H1 (cell line): ENCODE data around the gene ZSCAN1. TPM values are rescaled to one million over a fixed set of nuclear protein-coding genes. Genes with fewer than 3 reads are reported as not detected.

Experiments
- CTCF ChIA-PET: fragments of 300-600 bp; sonication (Branson Sonifier 250); formaldehyde crosslinking; loops from one replicate; lab custom pipeline; 2021; ENCODE audit not compliant: partially characterized antibody; lab: Charles Lee
- POLR2A ChIA-PET: fragments of 300-600 bp; sonication (Branson Sonifier 250); formaldehyde crosslinking; loops from one replicate; lab custom pipeline; 2021; ENCODE audit warnings: inconsistent platforms; ENCODE audit not compliant: partially characterized antibody; lab: Charles Lee
- DNase-seq, 2 experiments: peaks; one replicate each; pipeline versions ENCODE4 v3.0.0 to v3.0.0-alpha.2; 2010 to 2022; ENCODE audit warnings: low spot score in 2 of 2, low read depth in 1 of 2, mixed read lengths in 1 of 2
- FAIRE-seq: peaks from 2 replicates; lab custom pipeline; 2011; peaks lifted over from hg19 to GRCh38; lab: Jason Lieb, UNC
- H2AFZ ChIP-seq: 2 replicates; pipeline ENCODE4 v1.8.1; 2012; ENCODE audit warnings: low read length, inconsistent platforms
- H2AK5ac ChIP-seq: 2 replicates; pipeline ENCODE4 v1.6.1; 2013; ENCODE audit warnings: low read depth, low read length
- H2BK120ac ChIP-seq: replicated peaks from 2 replicates; pipeline ENCODE3; 2013; ENCODE audit warnings: low read depth, low read length, inconsistent platforms
- H2BK12ac ChIP-seq: 2 replicates; pipeline ENCODE4 v1.6.1; 2013; ENCODE audit warnings: low read depth, low read length
- H2BK15ac ChIP-seq: 2 replicates; pipeline ENCODE4 v1.6.1; 2013; ENCODE audit warnings: low read length
- H2BK20ac ChIP-seq: 2 replicates; pipeline ENCODE4 v1.6.1; 2013; ENCODE audit warnings: low read length
- H2BK5ac ChIP-seq: 2 replicates; pipeline ENCODE4 v1.6.1; 2013; ENCODE audit warnings: low read depth, low read length
- H3K14ac ChIP-seq: 2 replicates; pipeline ENCODE4 v1.6.1; 2013; ENCODE audit warnings: inconsistent platforms; ENCODE audit not compliant: insufficient read length
- H3K18ac ChIP-seq: 2 replicates; pipeline ENCODE4 v1.6.1; 2013; ENCODE audit warnings: low read length; ENCODE audit errors: extremely low read depth
- H3K23ac ChIP-seq: 2 replicates; pipeline ENCODE4 v1.6.1; 2013; ENCODE audit warnings: inconsistent platforms; ENCODE audit not compliant: insufficient read length
- H3K23me2 ChIP-seq: 2 replicates; pipeline ENCODE4 v1.6.1; 2013; ENCODE audit warnings: low read depth, low read length
- H3K27ac ChIP-seq: 2 replicates; pipeline ENCODE4 v1.6.1; 2011; ENCODE audit warnings: low read depth, low read length, inconsistent platforms
- H3K27me3 ChIP-seq, 4 experiments: replicated peaks in 1 of 4; 1 replicate in 1 of 4; 2 replicates in 3 of 4; pipeline versions ENCODE4 v1.6.1 to v1.8.1; 2011 to 2013; ENCODE audit warnings: low read length in 3 of 4, mild to moderate bottlenecking in 3 of 4, inconsistent platforms in 2 of 4, mixed read lengths in 2 of 4, moderate library complexity in 1 of 4; ENCODE audit not compliant: control insufficient read depth in 3 of 4, insufficient read depth in 3 of 4; ENCODE audit errors: extremely low read depth in 1 of 4
- H3K36me3 ChIP-seq, 4 experiments: 2 replicates each; pipeline versions ENCODE4 v1.6.1 to v1.8.1; 2011 to 2013; ENCODE audit warnings: mild to moderate bottlenecking in 4 of 4, low read length in 3 of 4, moderate library complexity in 2 of 4, control low read depth in 1 of 4, inconsistent platforms in 1 of 4; ENCODE audit not compliant: insufficient read depth in 4 of 4, control insufficient read depth in 2 of 4
- H3K4ac ChIP-seq: replicated peaks from 2 replicates; pipeline ENCODE3; 2013; ENCODE audit warnings: low read length, low read depth, mixed read lengths, inconsistent platforms; ENCODE audit not compliant: insufficient read length
- H3K4me1 ChIP-seq, 4 experiments: replicated peaks in 1 of 4; 1 replicate in 1 of 4; 2 replicates in 3 of 4; pipeline versions ENCODE4 v1.6.1 to v1.8.1; 2011 to 2013; ENCODE audit warnings: low read length in 3 of 4, inconsistent platforms in 2 of 4, mixed read lengths in 1 of 4; ENCODE audit not compliant: insufficient read depth in 4 of 4, control insufficient read depth in 3 of 4
- H3K4me2 ChIP-seq, 2 experiments: 2 replicates each; pipeline versions ENCODE4 v1.6.1 to v1.8.1; 2011 to 2013; ENCODE audit warnings: low read depth in 2 of 2, low read length in 2 of 2, control low read depth in 1 of 2, inconsistent platforms in 1 of 2, mild to moderate bottlenecking in 1 of 2; ENCODE audit not compliant: insufficient read depth in 1 of 2
- H3K4me3 ChIP-seq, 4 experiments: fragments of 200-600, 300-600 bp in 1 of 4; sonication (generic), shearing (Covaris generic), sonication (Bioruptor Twin) in 1 of 4; 2 replicates each; pipeline versions ENCODE4 v1.5.1 to v1.8.1; 2011 to 2016; ENCODE audit warnings: low read length in 4 of 4, low read depth in 3 of 4, control low read depth in 2 of 4, inconsistent platforms in 2 of 4, mild to moderate bottlenecking in 2 of 4, mixed read lengths in 1 of 4, moderate library complexity in 1 of 4; ENCODE audit not compliant: insufficient read depth in 2 of 4; ENCODE audit errors: extremely low read depth in 1 of 4
- H3K56ac ChIP-seq: replicated peaks from 2 replicates; pipeline ENCODE3; 2013; ENCODE audit warnings: low read depth, mild to moderate bottlenecking, mixed read lengths, low read length, inconsistent platforms; ENCODE audit not compliant: insufficient read length
- H3K79me1 ChIP-seq: 2 replicates; pipeline ENCODE4 v1.6.1; 2013; ENCODE audit warnings: low read depth, low read length, control low read depth
- H3K79me2 ChIP-seq, 2 experiments: 2 replicates each; pipeline versions ENCODE4 v1.6.1 to v1.8.1; 2012 to 2013; ENCODE audit warnings: low read length in 2 of 2, mild to moderate bottlenecking in 2 of 2, inconsistent platforms in 1 of 2; ENCODE audit not compliant: insufficient read depth in 2 of 2, control insufficient read depth in 1 of 2
- H3K9ac ChIP-seq, 4 experiments: replicated peaks in 1 of 4; 1 replicate in 1 of 4; 2 replicates in 3 of 4; pipeline versions ENCODE4 v1.6.1 to v1.8.1; 2011 to 2013; ENCODE audit warnings: low read depth in 3 of 4, low read length in 3 of 4, control low read depth in 2 of 4, mild to moderate bottlenecking in 2 of 4, moderate library complexity in 2 of 4, inconsistent platforms in 1 of 4; ENCODE audit errors: extremely low read depth in 1 of 4
- H3K9me3 ChIP-seq, 2 experiments: 2 replicates each; pipeline versions ENCODE4 v1.6.1 to v1.8.1; 2012 to 2013; ENCODE audit warnings: mild to moderate bottlenecking in 2 of 2, moderate library complexity in 2 of 2, control low read depth in 1 of 2, inconsistent platforms in 1 of 2, low read depth in 1 of 2, low read length in 1 of 2, mixed read lengths in 1 of 2; ENCODE audit not compliant: insufficient read depth in 2 of 2
- H4K20me1 ChIP-seq, 2 experiments: replicated peaks in 1 of 2; 2 replicates each; pipeline versions ENCODE3 to v1.8.1; 2011 to 2013; ENCODE audit warnings: inconsistent platforms in 2 of 2, low read length in 2 of 2, mild to moderate bottlenecking in 1 of 2; ENCODE audit not compliant: insufficient read depth in 2 of 2, control insufficient read depth in 1 of 2
- H4K5ac ChIP-seq: 2 replicates; pipeline ENCODE4 v1.6.1; 2013; ENCODE audit warnings: low read length, low read depth, mixed read lengths, inconsistent platforms; ENCODE audit not compliant: insufficient read length
- H4K8ac ChIP-seq: 2 replicates; pipeline ENCODE4 v1.8.0; 2013; ENCODE audit warnings: mild to moderate bottlenecking, moderate library complexity, low read length, inconsistent platforms; ENCODE audit not compliant: insufficient read depth; ENCODE audit errors: extremely low read depth
- H4K91ac ChIP-seq: replicated peaks from 2 replicates; pipeline ENCODE3; 2013; ENCODE audit warnings: low read length, mixed read lengths, inconsistent platforms; ENCODE audit not compliant: insufficient read length
- BACH1 ChIP-seq: IDR thresholded peaks from 2 replicates; pipeline ENCODE4 v1.6.1; 2012; ENCODE audit warnings: low read length, improper control_type of control experiment
- CEBPB ChIP-seq: IDR thresholded peaks from 2 replicates; pipeline ENCODE4 v1.6.1; 2012; ENCODE audit warnings: low read depth, low read length
- CHD2 ChIP-seq: IDR thresholded peaks from 2 replicates; pipeline ENCODE4 v1.6.1; 2012; ENCODE audit warnings: low read length, improper control_type of control experiment
- EGR1 ChIP-seq: IDR thresholded peaks from 2 replicates; pipeline ENCODE4 v1.6.1; 2011; ENCODE audit warnings: low read depth, low read length, borderline replicate concordance
- JUN ChIP-seq: IDR thresholded peaks from 2 replicates; pipeline ENCODE4 v1.6.1; 2011; ENCODE audit warnings: low read depth, mild to moderate bottlenecking, improper control_type of control experiment, low read length
- MAX ChIP-seq: IDR thresholded peaks from 2 replicates; pipeline ENCODE4 v1.6.1; 2012; ENCODE audit warnings: inconsistent platforms
- POLR2AphosphoS5 ChIP-seq: IDR thresholded peaks from 2 replicates; pipeline ENCODE4 v1.6.1; 2011; ENCODE audit warnings: low read depth, low read length
- SP2 ChIP-seq: IDR thresholded peaks from 2 replicates; pipeline ENCODE4 v1.6.1; 2012; ENCODE audit warnings: mild to moderate bottlenecking, low read length, inconsistent platforms
- SRF ChIP-seq: IDR thresholded peaks from 2 replicates; pipeline ENCODE4 v1.6.1; 2011; ENCODE audit warnings: mild to moderate bottlenecking, low read depth, low read length, moderate library complexity
- WGBS, 2 experiments: shearing (Covaris generic) in 1 of 2; methylation state at CpG; one replicate each; pipeline versions ENCODE4 v1.1.6 to v1.1.7; 2013 to 2015; ENCODE audit warnings: low lambda C conversion rate in 2 of 2, mixed read lengths in 2 of 2, inconsistent platforms in 1 of 2, low coverage in 1 of 2, missing lambda C conversion rate in 1 of 2; ENCODE audit not compliant: insufficient replicate concordance in 2 of 2, insufficient coverage in 1 of 2, insufficient read length in 1 of 2; ENCODE audit errors: extremely low coverage in 1 of 2, missing lambda C conversion rate in 1 of 2; 5-methylcytosine and 5-hydroxymethylcytosine counted together
- polyA plus RNA-seq, 7 experiments: library from polyadenylated mRNA; depleted of rRNA in 3 of 7; stranded (reverse) in 5 of 7; unstranded in 2 of 7; fragments of >200 nt in 5 of 7; fragments of 200-250 nt in 2 of 7; gene quantifications; 1 replicate in 5 of 7; 2 replicates in 1 of 7; 4 replicates in 1 of 7; pipeline versions ENCODE4 v1.2.1 to v1.2.3, GENCODE V29; 2011 to 2013; ENCODE audit warnings: missing spikeins in 2 of 7, mixed read lengths in 2 of 7
- total RNA-seq: library from RNA; stranded (reverse); fragmentation: NEBNext Ultra II Directional; extraction: Animal tissue kit (Norgen Biotek cat#: 25700); gene quantifications from 2 replicates; pipeline ENCODE4 v1.2.1, GENCODE V29; 2021

ZSCAN1 gene
- total and polyA plus RNA-seq, 2 of the 8 experiments (the other 6 are each of a cell fraction or from before 2014, with no cell fraction given), result 1.2 to 4.3 TPM

- Histone ChIP-seq H3K4me2 (no peak overlapping the region), H3K36me3 (no peaks in the 10 kb centered on the region), H3K14ac (no peak overlapping the region), H3K9me3 (no peaks in the 10 kb centered on the region), H3K23me2 (peaks cover 2% of the 10 kb centered on the region; the same call in 1 of the 2 replicates), H2BK20ac (no peak overlapping the region), H4K5ac (no peak overlapping the region), H4K8ac (no peak overlapping the region), H3K27me3 (peaks cover 0 to 6% (median 0%) of the 10 kb centered on the region in 4 experiments; a peak in 2 of 7 replicates), H3K79me1 (no peaks in the 10 kb centered on the region), H4K20me1 (no peaks in the 10 kb centered on the region), H2AFZ (no peak overlapping the region), H2BK12ac (no peak overlapping the region), H3K56ac (no peak overlapping the region), H3K18ac (no peak overlapping the region), H4K91ac (peak overlapping the region; percentile 93), H3K9ac (no peak overlapping the region), H3K4ac (peak overlapping the region; percentile 51), H2AK5ac (no peak overlapping the region), H3K23ac (no peak overlapping the region), H3K4me3 (no peak overlapping the region), H2BK5ac (no peak overlapping the region), H2BK120ac (no peak overlapping the region), H3K79me2 (no peaks in the 10 kb centered on the region), H2BK15ac (0 out of 2 replicates have a peak overlapping the region, but pooled peaks have one; percentile 66), H3K27ac (no peak overlapping the region), H3K4me1 (peaks cover 0 to 21% (median 15%) of the 10 kb centered on the region in 4 experiments; a peak in 6 of 7 replicates)
- TF ChIP-seq CEBPB (no peak), POLR2AphosphoS5 (no peak), JUN (no peak), CHD2 (no peak), SRF (no peak), BACH1 (no peak), SP2 (no peak), EGR1 (no peak), MAX (no peak)
- 78% methylated on average over 8 of the region's 8 CpGs; no CpG with 5 or more reads in 1 of the 2 experiments for whole genome bisulfite sequencing, 2 experiments
- no peak for FAIRE-seq
- DNase-seq, result no peak
- ChIA-PET POLR2A (interaction anchor here (0.6 to 2.7 kb wide), 5 partner anchors 9 to 25 kb away, joined by 3 to 11 read pairs (median 3); no protein-coding TSS in a partner anchor), CTCF (interaction anchor here (1.5 kb wide), 1 partner anchor 10 kb away, joined by 4 read pairs; no protein-coding TSS in a partner anchor)
Measured at GRCh38 chr19:58035863-58036262, 2.0 kb downstream of the ZSCAN1 start.
